ENCODE data around the gene SMYD1. TPM values are rescaled to one million over a fixed set of nuclear protein-coding genes. Genes with fewer than 3 reads are reported as not detected.
A peak's percentile ranks its signal among the peaks of the same experiment; 100 is the strongest.

Gene SMYD1
- total and polyA plus RNA-seq, 7 experiments from 2014 or later: 0.15 to 0.21 TPM; not detected in 5

- H3K27me3 ChIP-seq (ENCODE audit: control insufficient read depth in 2 of 2, insufficient read depth in 2 of 2, low read length in 2 of 2): no peaks in the 10 kb centered on the region
- no peaks in the 10 kb centered on the region for H3K4me1 ChIP-seq (ENCODE audit: control insufficient read depth in 2 of 2, insufficient read depth in 2 of 2, low read length in 2 of 2)
- peaks cover 0 to 3% (median 0%) of the 10 kb centered on the region in 3 experiments for H3K9me3 ChIP-seq (ENCODE audit: control insufficient read depth in 2 of 3, low read length in 3 of 3)
- peaks cover 16 to 51% (median 29%) of the 10 kb centered on the region in 5 donors for H3K27me3 Mint-ChIP-seq
- POLR2A ChIA-PET: no interaction called here
- no peaks in the 10 kb centered on the region for H3K36me3 ChIP-seq (ENCODE audit: control insufficient read depth in 2 of 3, insufficient read depth in 3 of 3, low read length in 3 of 3)
- H3K4me3 Mint-ChIP-seq: no peak overlapping the region
- peak overlapping the region in 1 of 9 donors; percentile 35 for H3K27ac Mint-ChIP-seq
- H3K4me3 ChIP-seq (ENCODE audit: low read length): no peak overlapping the region
- ATAC-seq (no peak), DNase-seq (no peak)
- H3K36me3 Mint-ChIP-seq: no peaks in the 10 kb centered on the region
- no peak overlapping the region for H3K27ac ChIP-seq (ENCODE audit: low read depth, low read length)
- H3K4me1 Mint-ChIP-seq: no peaks in the 10 kb centered on the region
- intact Hi-C loops (cut with micrococcal nuclease): no loop called here
- CTCF ChIA-PET: interaction anchor here (0.7 kb wide), 1 partner anchor 81 kb away, joined by 5 read pairs; no protein-coding TSS in a partner anchor
- H3K9me3 Mint-ChIP-seq: peaks cover 0 to 25% (median 7%) of the 10 kb centered on the region in 11 donors
Measured at GRCh38 chr2:88141952-88142351, 74.3 kb downstream of the SMYD1 start.

- DNase-seq (no peak), ATAC-seq (no peak)
- no peaks in the 10 kb centered on the region for H3K4me1 Mint-ChIP-seq
- CTCF ChIA-PET: no interaction called here
- H3K4me3 Mint-ChIP-seq: no peak overlapping the region
- peaks cover 0 to 10% (median 5%) of the 10 kb centered on the region in 5 donors for H3K36me3 Mint-ChIP-seq
- no peaks in the 10 kb centered on the region for H3K36me3 ChIP-seq (ENCODE audit: control insufficient read depth in 2 of 3, insufficient read depth in 3 of 3, low read length in 3 of 3)
- no peaks in the 10 kb centered on the region for H3K4me1 ChIP-seq (ENCODE audit: control insufficient read depth in 2 of 2, insufficient read depth in 2 of 2, low read length in 2 of 2)
- no peak overlapping the region for H3K27ac Mint-ChIP-seq
- peaks cover 17 to 51% (median 29%) of the 10 kb centered on the region in 5 donors for H3K27me3 Mint-ChIP-seq
- H3K9me3 ChIP-seq (ENCODE audit: control insufficient read depth in 2 of 3, low read length in 3 of 3): peaks cover 0 to 19% (median 3%) of the 10 kb centered on the region in 3 experiments
- no peak overlapping the region for H3K4me3 ChIP-seq (ENCODE audit: low read length)
- no peak overlapping the region for H3K27ac ChIP-seq (ENCODE audit: low read depth, low read length)
- POLR2A ChIA-PET: no interaction called here
- H3K9me3 Mint-ChIP-seq: peaks cover 9 to 40% (median 16%) of the 10 kb centered on the region in 11 donors
- intact Hi-C loops (cut with micrococcal nuclease): no loop called here
- no peaks in the 10 kb centered on the region for H3K27me3 ChIP-seq (ENCODE audit: control insufficient read depth in 2 of 2, insufficient read depth in 2 of 2, low read length in 2 of 2)
Measured at GRCh38 chr2:88144271-88144670, 76.6 kb downstream of the SMYD1 start.

GRCh38 chr2:88144914-88145497, 77.4 kb downstream of the SMYD1 start:
- POLR2A ChIA-PET: no interaction called here
- peaks cover 11 to 43% (median 17%) of the 10 kb centered on the region in 11 donors for H3K9me3 Mint-ChIP-seq

GRCh38 chr2:88146590-88146989, 79.0 kb downstream of the SMYD1 start:
- H3K27ac Mint-ChIP-seq: no peak overlapping the region
- peaks cover 17 to 36% (median 27%) of the 10 kb centered on the region in 5 donors for H3K27me3 Mint-ChIP-seq
- H3K27ac ChIP-seq (ENCODE audit: low read depth, low read length): no peak overlapping the region
- CTCF ChIA-PET: no interaction called here
- H3K27me3 ChIP-seq (ENCODE audit: control insufficient read depth in 2 of 2, insufficient read depth in 2 of 2, low read length in 2 of 2): no peaks in the 10 kb centered on the region
- peaks cover 11 to 48% (median 20%) of the 10 kb centered on the region in 11 donors for H3K9me3 Mint-ChIP-seq
- H3K36me3 Mint-ChIP-seq: peaks cover 0 to 13% (median 6%) of the 10 kb centered on the region in 5 donors
- H3K36me3 ChIP-seq (ENCODE audit: control insufficient read depth in 2 of 3, insufficient read depth in 3 of 3, low read length in 3 of 3): no peaks in the 10 kb centered on the region
- H3K9me3 ChIP-seq (ENCODE audit: control insufficient read depth in 2 of 3, low read length in 3 of 3): peaks cover 0 to 19% (median 4%) of the 10 kb centered on the region in 3 experiments
- intact Hi-C loops (cut with micrococcal nuclease): no loop called here
- no peak for ATAC-seq
- H3K4me3 ChIP-seq (ENCODE audit: low read length): no peak overlapping the region
- POLR2A ChIA-PET: no interaction called here
- H3K4me1 Mint-ChIP-seq: no peaks in the 10 kb centered on the region
- H3K4me3 Mint-ChIP-seq: no peak overlapping the region
- H3K4me1 ChIP-seq (ENCODE audit: control insufficient read depth in 2 of 2, insufficient read depth in 2 of 2, low read length in 2 of 2): no peaks in the 10 kb centered on the region
- DNase-seq: no peak

More at GRCh38 chr2:88144914-88145497, 77.4 kb downstream of the SMYD1 start:
- no peak overlapping the region for H3K27ac Mint-ChIP-seq
- no peak overlapping the region for H3K4me3 Mint-ChIP-seq
- no peak for DNase-seq
- Histone ChIP-seq H3K4me1 (ENCODE audit: control insufficient read depth in 2 of 2, insufficient read depth in 2 of 2, low read length in 2 of 2) (no peaks in the 10 kb centered on the region), H3K9me3 (ENCODE audit: control insufficient read depth in 2 of 3, low read length in 3 of 3) (peaks cover 0 to 19% (median 4%) of the 10 kb centered on the region in 3 experiments), H3K36me3 (ENCODE audit: control insufficient read depth in 2 of 3, insufficient read depth in 3 of 3, low read length in 3 of 3) (no peaks in the 10 kb centered on the region), H3K27me3 (ENCODE audit: control insufficient read depth in 2 of 2, insufficient read depth in 2 of 2, low read length in 2 of 2) (no peaks in the 10 kb centered on the region), H3K27ac (ENCODE audit: low read depth, low read length) (no peak overlapping the region), H3K4me3 (ENCODE audit: low read length) (no peak overlapping the region)
- H3K27me3 Mint-ChIP-seq: peaks cover 17 to 47% (median 27%) of the 10 kb centered on the region in 5 donors
- H3K4me1 Mint-ChIP-seq: no peaks in the 10 kb centered on the region
- ATAC-seq: no peak
- H3K36me3 Mint-ChIP-seq: peaks cover 0 to 13% (median 6%) of the 10 kb centered on the region in 5 donors
- CTCF ChIA-PET: no interaction called here
- intact Hi-C loops (cut with micrococcal nuclease): no loop called here

GRCh38 chr2:88147145-88147544, 79.5 kb downstream of the SMYD1 start:
- Histone ChIP-seq H3K4me1 (ENCODE audit: control insufficient read depth in 2 of 2, insufficient read depth in 2 of 2, low read length in 2 of 2) (no peaks in the 10 kb centered on the region), H3K27ac (ENCODE audit: low read depth, low read length) (no peak overlapping the region), H3K9me3 (ENCODE audit: control insufficient read depth in 2 of 3, low read length in 3 of 3) (peaks cover 0 to 16% (median 4%) of the 10 kb centered on the region in 3 experiments), H3K4me3 (ENCODE audit: low read length) (no peak overlapping the region), H3K27me3 (ENCODE audit: control insufficient read depth in 2 of 2, insufficient read depth in 2 of 2, low read length in 2 of 2) (no peaks in the 10 kb centered on the region), H3K36me3 (ENCODE audit: control insufficient read depth in 2 of 3, insufficient read depth in 3 of 3, low read length in 3 of 3) (no peaks in the 10 kb centered on the region)
- H3K4me1 Mint-ChIP-seq: no peaks in the 10 kb centered on the region
- no peak overlapping the region for H3K4me3 Mint-ChIP-seq
- DNase-seq (no peak), ATAC-seq (no peak)
- H3K9me3 Mint-ChIP-seq: peaks cover 11 to 48% (median 20%) of the 10 kb centered on the region in 11 donors
- intact Hi-C loops (cut with micrococcal nuclease): no loop called here
- H3K27ac Mint-ChIP-seq: no peak overlapping the region
- peaks cover 0 to 18% (median 9%) of the 10 kb centered on the region in 5 donors for H3K36me3 Mint-ChIP-seq
- H3K27me3 Mint-ChIP-seq: peaks cover 17 to 37% (median 24%) of the 10 kb centered on the region in 5 donors
- ChIA-PET POLR2A (no interaction called here), CTCF (no interaction called here)

GRCh38 chr2:88148929-88149438, 81.4 kb downstream of the SMYD1 start:
- POLR2A ChIA-PET: no interaction called here
- Mint-ChIP-seq H3K27me3 (peaks cover 12 to 27% (median 26%) of the 10 kb centered on the region in 5 donors), H3K9me3 (peaks cover 11 to 49% (median 26%) of the 10 kb centered on the region in 11 donors), H3K4me3 (no peak overlapping the region), H3K27ac (no peak overlapping the region), H3K36me3 (peaks cover 0 to 30% (median 13%) of the 10 kb centered on the region in 5 donors), H3K4me1 (no peaks in the 10 kb centered on the region)
- DNase-seq: no peak
- CTCF ChIA-PET: interaction anchor here (1.3 kb wide), 1 partner anchor 89 kb away, joined by 3 read pairs; no protein-coding TSS in a partner anchor
- Histone ChIP-seq H3K9me3 (ENCODE audit: control insufficient read depth in 2 of 3, low read length in 3 of 3) (peaks cover 0 to 22% (median 4%) of the 10 kb centered on the region in 3 experiments), H3K4me3 (ENCODE audit: low read length) (no peak overlapping the region), H3K27ac (ENCODE audit: low read depth, low read length) (no peak overlapping the region), H3K36me3 (ENCODE audit: control insufficient read depth in 2 of 3, insufficient read depth in 3 of 3, low read length in 3 of 3) (no peaks in the 10 kb centered on the region), H3K27me3 (ENCODE audit: control insufficient read depth in 2 of 2, insufficient read depth in 2 of 2, low read length in 2 of 2) (no peaks in the 10 kb centered on the region), H3K4me1 (ENCODE audit: control insufficient read depth in 2 of 2, insufficient read depth in 2 of 2, low read length in 2 of 2) (no peaks in the 10 kb centered on the region)
- intact Hi-C loops (cut with micrococcal nuclease): no loop called here
- no peak for ATAC-seq

Measured in naive thymus-derived CD4-positive, alpha-beta T cell (primary cell).